Loucy (cell line): ENCODE measurements around the gene TRERF1.

Experiments used
- H2AFZ ChIP-seq: fragments of 200-600 bp; sonication (generic); 2 replicates; pipeline ENCODE4 v1.6.0; 2016; ENCODE audit warnings: antibody characterized with exemption, mild to moderate bottlenecking, low read length, moderate library complexity
- H3F3A ChIP-seq: fragments of 200-600 bp; 2 replicates; pipeline ENCODE4 v1.6.0; 2016; ENCODE audit warnings: antibody characterized with exemption, low read depth, mild to moderate bottlenecking
- H3K27me3 ChIP-seq: fragments of 200-600 bp; sonication (generic); 2 replicates; pipeline ENCODE4 v1.6.1; 2014; ENCODE audit warnings: low read length, mild to moderate bottlenecking; ENCODE audit not compliant: insufficient read depth, poor library complexity, severe bottlenecking
- H3K36me3 ChIP-seq: fragments of 200-600 bp; sonication (generic); 2 replicates; pipeline ENCODE4 v1.6.1; 2016; ENCODE audit warnings: low read length; ENCODE audit not compliant: insufficient read depth
- H3K4me1 ChIP-seq: fragments of 200-600 bp; sonication (generic); 2 replicates; pipeline ENCODE4 v1.5.1; 2014; ENCODE audit warnings: low read length, mild to moderate bottlenecking; ENCODE audit not compliant: insufficient read depth, poor library complexity, severe bottlenecking
- H3K4me2 ChIP-seq: fragments of 200-600 bp; sonication (generic); 2 replicates; pipeline ENCODE4 v1.6.0; 2014; ENCODE audit warnings: antibody characterized with exemption, low read length, low read depth, mild to moderate bottlenecking; ENCODE audit not compliant: poor library complexity, severe bottlenecking
- H3K4me3 ChIP-seq: fragments of 200-600 bp; sonication (generic); 2 replicates; pipeline ENCODE4 v1.5.1; 2014; ENCODE audit warnings: low read length, mild to moderate bottlenecking, mixed read lengths; ENCODE audit not compliant: poor library complexity, severe bottlenecking
- H3K79me2 ChIP-seq: fragments of 200-600 bp; sonication (generic); 2 replicates; pipeline ENCODE4 v1.6.1; 2014; ENCODE audit warnings: low read length; ENCODE audit not compliant: insufficient read depth
- H3K9ac ChIP-seq: fragments of 200-600 bp; sonication (generic); 2 replicates; pipeline ENCODE4 v1.6.0; 2014; ENCODE audit warnings: mild to moderate bottlenecking, low read depth, low read length, moderate library complexity; ENCODE audit not compliant: poor library complexity, severe bottlenecking
- H3K9me2 ChIP-seq: fragments of 200-600 bp; sonication (generic); replicated peaks from 2 replicates; pipeline ENCODE4 v1.6.1; 2016; ENCODE audit warnings: low read depth, low read length, mixed read lengths
- H3K9me3 ChIP-seq: fragments of 200-600 bp; sonication (generic); 2 replicates; pipeline ENCODE4 v1.6.1; 2014; ENCODE audit warnings: mild to moderate bottlenecking, antibody characterized with exemption, low read length, low read depth; ENCODE audit not compliant: insufficient read depth
- H4K20me1 ChIP-seq: fragments of 200-600 bp; sonication (generic); 2 replicates; pipeline ENCODE4 v1.6.0; 2014; ENCODE audit warnings: antibody characterized with exemption, low read length, mild to moderate bottlenecking; ENCODE audit not compliant: insufficient read depth, poor library complexity, severe bottlenecking
- CTCF ChIP-seq: fragments of 200-600 bp; sonication (generic); conservative IDR thresholded peaks from 2 replicates; pipeline ENCODE4 v1.5.1; 2014; ENCODE audit warnings: mild to moderate bottlenecking, antibody characterized with exemption, low read length
- EZH2phosphoT487 ChIP-seq: fragments of 200-600 bp; IDR thresholded peaks from 2 replicates; pipeline ENCODE4 v1.6.1; 2018; ENCODE audit warnings: antibody characterized with exemption, mild to moderate bottlenecking, moderate library complexity, borderline replicate concordance

TRERF1 gene

GRCh38 chr6:42401613-42401951, 50.1 kb downstream of the TRERF1 start:
- H3K4me3 ChIP-seq: no peak overlapping the region
- H3K79me2 ChIP-seq: peaks cover 87% of the 10 kb centered on the region; the same call in 1 of the 2 replicates
- no peaks in the 10 kb centered on the region for H3K9me2 ChIP-seq
- no peaks in the 10 kb centered on the region for H3K27me3 ChIP-seq
- H3K4me2 ChIP-seq: no peak overlapping the region
- H3K9me3 ChIP-seq: no peaks in the 10 kb centered on the region
- H3K36me3 ChIP-seq: no peaks in the 10 kb centered on the region
- no peaks in the 10 kb centered on the region for H3F3A ChIP-seq
- peaks cover 22% of the 10 kb centered on the region for H3K4me1 ChIP-seq
- H2AFZ ChIP-seq: no peak overlapping the region
- TF ChIP-seq CTCF: no peak
- TF ChIP-seq EZH2phosphoT487: no peak
- no peak overlapping the region for H3K9ac ChIP-seq
- peaks cover 18% of the 10 kb centered on the region for H4K20me1 ChIP-seq

- Histone ChIP-seq H3K9ac (no peak overlapping the region), H3K4me3 (no peak overlapping the region), H3F3A (no peaks in the 10 kb centered on the region), H2AFZ (no peak overlapping the region), H4K20me1 (peaks cover 18% of the 10 kb centered on the region), H3K9me3 (no peaks in the 10 kb centered on the region), H3K4me2 (no peak overlapping the region), H3K79me2 (peaks cover 84% of the 10 kb centered on the region; the same call in 1 of the 2 replicates), H3K36me3 (no peaks in the 10 kb centered on the region), H3K27me3 (no peaks in the 10 kb centered on the region), H3K4me1 (peaks cover 22% of the 10 kb centered on the region), H3K9me2 (no peaks in the 10 kb centered on the region)
- TF ChIP-seq EZH2phosphoT487 (no peak), CTCF (no peak)
These were observed 50.7 kb downstream of the TRERF1 start for GRCh38 chr6:42400886-42401612.

GRCh38 chr6:42400061-42400760, 51.5 kb downstream of the TRERF1 start:
- no peaks in the 10 kb centered on the region for H3F3A ChIP-seq
- no peaks in the 10 kb centered on the region for H3K9me3 ChIP-seq
- no peaks in the 10 kb centered on the region for H3K9me2 ChIP-seq
- no peaks in the 10 kb centered on the region for H3K36me3 ChIP-seq
- H2AFZ ChIP-seq: no peak overlapping the region
- H3K79me2 ChIP-seq: peaks cover 89% of the 10 kb centered on the region; the same call in 1 of the 2 replicates
- no peak overlapping the region for H3K4me3 ChIP-seq
- H3K4me2 ChIP-seq: no peak overlapping the region
- peaks cover 22% of the 10 kb centered on the region for H3K4me1 ChIP-seq
- peaks cover 18% of the 10 kb centered on the region for H4K20me1 ChIP-seq
- TF ChIP-seq CTCF: no peak
- TF ChIP-seq EZH2phosphoT487: no peak
- H3K27me3 ChIP-seq: no peaks in the 10 kb centered on the region
- H3K9ac ChIP-seq: no peak overlapping the region
